Left renal pelvis (tissue), 4 donors: ENCODE data around the gene SPCS1. TPM values are rescaled to one million over a fixed set of nuclear protein-coding genes. Genes with fewer than 3 reads are reported as not detected.
A peak's percentile ranks its signal among the peaks of the same experiment; 100 is the strongest.
"Not testable (repeated sequence)": the region's sequence is repeated elsewhere in the genome, so short reads cannot be mapped to it uniquely, and the experiment has no call there.

Experiments
- DNase-seq, 4 donors: peaks; one replicate each; pipeline ENCODE4 v3.0.0-alpha.2; 2013; ENCODE audit warnings: low read depth in 4 of 4, low spot score in 3 of 4
- polyA plus RNA-seq, 4 donors: library from polyadenylated mRNA; unstranded; fragments of 120-200 nt; gene quantifications; one replicate each; pipeline ENCODE4 v1.2.1, GENCODE V29; 2013; ENCODE audit not compliant: insufficient read length in 4 of 4

The SPCS1 gene
- 100 to 1,000 TPM; 128 to 171 (median 160) TPM for polyA plus RNA-seq

DNA sequence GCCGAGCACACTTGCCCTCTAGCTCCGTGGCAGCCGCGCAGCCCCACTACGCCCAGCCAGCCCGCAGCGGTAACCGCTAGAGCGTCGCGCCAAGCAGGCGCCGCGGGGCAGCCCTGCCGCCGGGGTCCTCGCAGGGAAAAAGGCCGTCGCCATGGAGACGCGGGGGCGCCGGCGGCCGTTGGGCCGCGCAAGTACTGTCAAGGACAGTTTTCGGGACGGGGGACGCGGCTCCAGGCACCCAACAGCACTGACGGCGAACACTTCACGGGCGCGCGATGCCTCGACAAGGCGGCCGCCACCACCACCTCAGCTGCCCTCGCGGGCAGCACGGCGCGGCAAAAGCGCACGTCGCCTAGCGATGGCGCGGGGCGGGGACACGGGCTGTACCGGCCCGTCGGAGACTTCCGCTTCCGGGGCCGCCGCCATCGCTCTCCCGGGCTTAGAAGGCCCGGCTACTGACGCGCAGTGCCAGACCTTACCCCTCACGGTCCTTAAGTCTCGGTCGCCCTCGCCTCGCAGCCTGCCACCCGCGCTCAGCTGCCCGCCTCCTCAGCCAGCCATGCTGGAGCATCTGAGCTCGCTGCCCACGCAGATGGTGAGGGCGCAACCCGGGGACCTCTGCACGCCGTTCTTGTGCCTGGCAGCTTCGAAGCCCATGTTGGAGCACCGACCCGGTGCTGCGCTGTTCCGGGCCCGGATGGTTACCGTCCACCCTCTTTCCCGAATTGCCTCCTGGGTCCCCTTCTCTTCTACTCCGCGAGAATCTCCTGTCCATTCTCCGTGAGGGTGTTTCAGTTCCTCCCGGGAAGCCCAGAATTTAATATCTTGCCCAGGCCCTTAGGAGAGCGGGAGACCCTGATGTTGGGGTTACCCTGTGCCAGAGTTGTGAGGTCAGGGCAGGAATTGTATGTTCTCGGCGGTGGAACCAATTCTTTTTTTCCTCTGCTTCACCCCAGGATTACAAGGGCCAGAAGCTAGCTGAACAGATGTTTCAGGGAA, at the start of gene SPCS1, which contains the start of gene GLT8D1:
SPCS1 (plus strand) TSS at position 419 of the 999 bp plus-strand sequence; CDS start at position 560, 141 bp downstream.
GLT8D1 (minus strand) TSS at position 104 of the 999 bp plus-strand sequence. CDS start 5,331 bp downstream, outside the sequence.
- DNase-seq: peak; percentile 75 to 82 (median 77)

DNA sequence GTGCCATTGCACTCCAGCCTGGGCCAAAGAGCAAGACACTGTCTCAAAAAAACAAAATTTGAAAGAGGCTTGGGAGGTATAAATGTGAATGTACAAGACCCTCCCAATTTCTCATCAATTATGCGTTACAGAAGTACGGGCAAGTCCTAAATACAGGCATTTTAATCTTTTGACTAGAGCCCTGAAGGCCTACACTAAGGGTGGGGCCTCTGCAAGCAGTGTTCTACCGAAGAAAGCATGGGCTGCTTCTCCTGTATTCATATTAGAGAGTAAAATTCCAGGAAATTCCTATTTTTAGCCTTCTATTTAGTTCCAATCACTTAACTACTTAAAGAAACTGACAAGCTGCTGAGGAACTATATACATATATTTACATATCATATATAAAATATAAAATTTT, 45.9 kb upstream of the SPCS1 start:
- DNase-seq: no peak

GRCh38 chr3:52663098-52663497, 42.8 kb upstream of the SPCS1 start:
- no peak for DNase-seq

- no peak for DNase-seq
These were observed 35.0 kb upstream of the SPCS1 start for GRCh38 chr3:52670621-52671521.

DNA sequence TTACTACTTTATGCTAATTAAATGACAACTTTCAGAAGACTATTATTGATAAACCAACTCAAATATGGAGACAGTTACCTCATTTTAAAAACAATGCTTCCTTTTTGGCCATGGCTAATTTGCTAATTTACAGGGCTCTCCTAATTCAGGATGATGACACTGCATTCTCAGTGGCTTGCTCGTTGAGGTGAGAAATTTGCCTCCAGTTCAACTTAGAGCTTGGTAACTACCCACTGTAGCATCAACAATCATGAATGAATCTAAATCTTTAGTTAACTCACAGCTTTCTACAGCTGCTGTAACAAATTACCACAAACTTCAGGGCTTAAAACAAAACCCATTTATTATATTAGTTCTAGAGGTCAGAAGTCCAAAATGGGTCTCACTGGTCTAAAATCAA, 34.2 kb upstream of the SPCS1 start:
- no peak for DNase-seq

- not testable (repeated sequence) for DNase-seq
These were observed 29.7 kb upstream of the SPCS1 start for GRCh38 chr3:52676201-52676600.

DNA sequence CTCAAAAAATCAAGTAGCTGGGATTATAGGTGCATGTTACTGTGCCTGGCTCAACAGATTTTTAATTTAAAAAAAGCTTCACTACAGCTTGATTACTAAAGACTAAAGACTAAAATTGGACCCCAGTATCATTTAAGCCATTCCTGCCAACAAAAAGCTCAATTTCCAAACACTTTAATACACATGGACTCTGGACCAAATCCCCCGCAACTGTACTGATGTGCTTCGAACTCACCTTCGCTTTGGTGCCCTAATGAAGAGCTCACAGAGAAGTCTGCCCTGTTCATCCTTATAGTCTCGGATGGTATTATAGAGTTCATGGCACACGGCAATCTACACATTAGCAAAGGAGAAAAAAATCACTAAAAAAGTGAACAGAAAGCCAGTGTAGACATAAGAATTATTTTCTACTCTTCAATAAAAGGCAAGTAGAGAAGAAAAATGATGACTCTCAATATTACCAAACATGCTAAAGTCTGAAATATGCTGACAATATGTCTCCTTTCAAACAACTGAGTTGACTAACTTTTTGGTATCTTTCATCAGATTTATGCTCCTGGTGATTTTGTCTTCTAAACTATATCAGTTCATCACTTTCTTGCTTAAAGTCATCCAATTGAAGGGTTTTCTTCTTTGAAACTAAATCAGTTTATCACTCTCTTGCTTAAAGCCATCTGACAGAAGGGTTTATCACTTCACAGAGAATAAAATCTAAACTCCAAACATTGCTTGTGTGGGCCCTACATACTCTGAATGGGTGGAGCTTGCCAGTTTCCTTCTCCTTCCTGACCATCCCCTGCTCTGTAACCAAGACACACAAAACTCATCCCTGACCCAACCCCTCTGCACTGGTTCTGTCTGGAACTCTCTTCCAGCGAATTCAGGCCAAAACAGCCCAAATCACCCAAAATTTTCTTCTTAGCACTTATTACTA, 27.4 kb upstream of the SPCS1 start:
- no peak for DNase-seq

- no peak for DNase-seq
These were observed 26.7 kb upstream of the SPCS1 start for GRCh38 chr3:52679199-52679538.

DNA sequence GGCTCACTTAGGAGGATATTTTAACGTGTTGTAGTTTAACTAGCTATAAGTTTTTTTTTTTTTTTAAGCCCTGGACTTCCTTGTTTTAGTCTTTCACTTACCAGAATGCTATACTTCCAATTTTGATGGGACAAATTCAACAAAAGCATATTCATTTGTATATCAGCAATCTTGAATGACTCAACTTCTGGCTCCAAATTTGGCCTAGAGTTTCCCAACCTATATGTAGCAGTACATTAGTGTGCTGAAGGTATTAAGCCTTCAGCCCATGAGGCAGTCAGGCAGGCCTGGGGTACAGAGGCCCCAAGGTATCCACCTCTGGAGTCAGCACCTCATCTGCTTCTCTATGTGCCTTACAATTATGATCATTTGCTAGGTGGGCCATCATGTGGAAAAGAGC, 26.1 kb upstream of the SPCS1 start:
- no peak for DNase-seq

DNA sequence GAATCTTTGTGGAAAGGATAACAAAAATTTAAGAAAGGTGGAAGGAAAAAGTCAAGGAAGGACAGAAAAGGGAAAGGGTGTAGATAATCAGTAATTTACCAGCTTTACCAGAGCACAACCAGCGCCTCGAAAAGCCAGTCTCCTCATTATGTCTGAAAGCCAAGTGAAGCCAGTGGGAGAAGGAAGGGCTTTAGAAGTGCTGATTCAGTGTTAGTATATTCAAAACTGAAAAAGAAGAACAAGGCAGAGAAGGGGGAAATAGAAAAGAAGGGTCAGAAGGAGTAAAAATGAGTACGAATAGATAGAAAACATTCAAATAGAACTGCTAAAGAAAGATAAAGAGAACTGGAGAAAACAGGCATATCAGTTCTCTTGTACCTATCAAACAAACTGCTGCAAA, 24.3 kb upstream of the SPCS1 start:
- no peak for DNase-seq

GRCh38 chr3:52682016-52682415, 23.9 kb upstream of the SPCS1 start:
- DNase-seq: peak in 1 of 4 donors; percentile 1

GRCh38 chr3:52683611-52684010, 22.3 kb upstream of the SPCS1 start:
- no peak for DNase-seq

DNA sequence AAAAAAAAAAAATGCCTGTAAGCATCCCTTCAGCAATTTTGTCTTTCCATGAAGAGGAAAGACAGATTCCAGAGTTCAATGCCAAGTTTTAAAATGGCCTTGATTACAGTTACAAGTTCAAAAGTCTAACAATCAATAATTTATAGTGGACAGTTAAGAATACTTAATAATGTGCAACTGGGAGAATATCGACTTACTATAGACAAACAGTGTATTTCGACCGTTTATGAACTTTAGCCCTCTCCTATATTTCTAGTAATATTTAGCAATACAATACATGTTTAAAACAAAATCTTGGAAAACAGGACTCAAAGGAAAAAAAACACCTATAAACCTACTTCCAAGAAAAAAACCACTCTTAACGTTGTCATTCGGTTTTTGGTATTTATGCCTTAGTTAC, 21.7 kb upstream of the SPCS1 start:
- no peak for DNase-seq

GRCh38 chr3:52685285-52685708, 20.6 kb upstream of the SPCS1 start:
- DNase-seq: peak in 2 of 4 donors; percentile 41 to 48

- DNase-seq: peak; percentile 84 to 92 (median 90)
These were observed 19.9 kb upstream of the SPCS1 start, which contains the start of the genes GNL3 and PBRM1 for GRCh38 chr3:52685709-52686691. Gene GNL3, plus strand, starts transcription at chr3:52686032. Its CDS starts 61 bp downstream, at chr3:52686093. Gene PBRM1, minus strand, starts transcription at chr3:52685913.

DNA sequence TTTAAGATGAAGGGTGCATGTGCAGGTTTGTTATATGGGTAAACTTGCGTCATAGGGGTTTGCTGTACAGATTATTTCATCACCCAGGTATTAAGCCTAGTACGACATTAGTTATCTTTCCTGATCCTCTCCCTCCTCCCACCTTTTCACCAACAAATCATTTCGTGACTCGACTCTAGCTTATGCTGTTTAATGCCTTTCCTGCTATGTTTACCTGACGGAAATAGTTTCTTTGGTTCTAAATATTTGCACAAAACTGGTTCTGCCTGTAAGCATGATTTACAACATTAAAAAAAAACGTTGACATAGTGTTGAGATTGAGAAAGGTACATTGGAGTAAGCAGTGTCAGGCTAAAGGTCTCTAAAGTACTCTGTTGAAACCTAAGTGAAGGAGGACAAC, 17.6 kb upstream of the SPCS1 start:
- DNase-seq: no peak

DNA sequence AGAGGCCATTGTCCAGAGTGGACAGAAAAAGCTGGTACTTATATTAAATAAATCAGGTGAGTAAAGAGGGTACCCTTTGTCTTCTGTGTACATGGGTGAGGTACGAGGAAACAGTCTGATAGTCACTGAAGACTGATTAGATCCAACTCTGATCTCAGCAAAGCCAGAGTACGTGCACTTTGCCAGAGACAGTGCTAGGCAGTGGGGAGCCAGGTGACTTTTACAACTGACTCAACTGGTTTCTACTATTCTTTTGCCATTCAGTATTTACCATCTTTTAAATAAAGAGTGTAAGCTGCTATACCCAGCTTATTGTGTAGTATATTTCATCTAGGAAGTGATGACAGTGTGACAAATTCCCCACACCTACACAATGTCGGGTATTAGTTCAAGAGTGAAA, 16.8 kb upstream of the SPCS1 start:
- no peak for DNase-seq

DNA sequence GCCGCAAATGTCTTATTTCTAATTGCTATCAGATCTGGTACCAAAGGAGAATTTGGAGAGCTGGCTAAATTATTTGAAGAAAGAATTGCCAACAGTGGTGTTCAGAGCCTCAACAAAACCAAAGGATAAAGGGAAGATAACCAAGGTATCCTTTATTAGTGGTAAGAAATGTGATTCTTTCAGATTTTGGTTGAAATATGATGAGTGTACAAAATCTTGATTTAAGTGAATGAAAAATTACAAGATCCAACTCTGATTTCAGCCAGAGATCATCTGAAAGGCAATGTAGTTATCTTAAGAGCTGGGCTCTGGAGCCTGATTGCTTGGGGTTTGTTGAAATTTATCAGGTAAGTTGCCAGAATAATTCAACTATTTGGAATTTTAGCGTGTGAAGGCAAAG, 15.3 kb upstream of the SPCS1 start:
- DNase-seq: no peak

- no peak for DNase-seq
These were observed 12.8 kb upstream of the SPCS1 start for GRCh38 chr3:52693071-52693470.
